ENCODE measurements around the gene FAM204A. TPM values are rescaled to one million over a fixed set of nuclear protein-coding genes. Genes with fewer than 3 reads are reported as not detected.

Gene FAM204A
- total RNA-seq, 1 donor from 2014 or later: 55.3 TPM

DNA sequence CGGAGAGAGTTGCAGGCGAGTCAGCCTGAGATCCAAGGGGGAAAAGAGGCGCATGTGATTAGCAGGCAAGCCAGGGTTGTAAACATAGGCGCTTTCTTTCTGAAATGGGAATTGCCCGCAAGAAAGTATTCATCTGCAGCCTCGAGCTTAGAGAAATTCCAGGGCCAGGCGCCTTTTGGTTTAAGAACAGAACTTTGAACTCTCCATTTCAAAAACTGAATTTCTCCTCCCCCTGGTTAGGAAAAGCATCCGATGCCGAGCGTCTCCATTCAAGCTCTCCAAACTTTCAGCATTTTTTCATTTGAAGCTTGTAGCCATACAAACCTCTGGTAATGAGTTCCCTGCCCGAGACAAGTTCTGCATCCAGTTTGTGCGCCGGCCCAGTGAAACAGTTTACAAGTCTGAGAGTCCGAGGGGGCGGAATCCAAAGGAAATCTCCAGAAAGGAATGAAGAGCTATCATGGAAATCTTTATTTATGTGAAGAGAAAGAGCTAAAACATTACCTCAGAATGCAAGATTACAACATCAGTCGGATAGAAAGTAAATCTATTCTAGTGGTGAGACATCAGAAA lies 69.9 kb downstream of the FAM204A start:
- peaks cover under 1% of the 10 kb centered on the region for H3K9me3 Mint-ChIP-seq (ENCODE audit: low read depth)
- H3K4me3 Mint-ChIP-seq (ENCODE audit: low read depth): peak overlapping the region; percentile 44
- TF ChIP-seq, protein P1, sequence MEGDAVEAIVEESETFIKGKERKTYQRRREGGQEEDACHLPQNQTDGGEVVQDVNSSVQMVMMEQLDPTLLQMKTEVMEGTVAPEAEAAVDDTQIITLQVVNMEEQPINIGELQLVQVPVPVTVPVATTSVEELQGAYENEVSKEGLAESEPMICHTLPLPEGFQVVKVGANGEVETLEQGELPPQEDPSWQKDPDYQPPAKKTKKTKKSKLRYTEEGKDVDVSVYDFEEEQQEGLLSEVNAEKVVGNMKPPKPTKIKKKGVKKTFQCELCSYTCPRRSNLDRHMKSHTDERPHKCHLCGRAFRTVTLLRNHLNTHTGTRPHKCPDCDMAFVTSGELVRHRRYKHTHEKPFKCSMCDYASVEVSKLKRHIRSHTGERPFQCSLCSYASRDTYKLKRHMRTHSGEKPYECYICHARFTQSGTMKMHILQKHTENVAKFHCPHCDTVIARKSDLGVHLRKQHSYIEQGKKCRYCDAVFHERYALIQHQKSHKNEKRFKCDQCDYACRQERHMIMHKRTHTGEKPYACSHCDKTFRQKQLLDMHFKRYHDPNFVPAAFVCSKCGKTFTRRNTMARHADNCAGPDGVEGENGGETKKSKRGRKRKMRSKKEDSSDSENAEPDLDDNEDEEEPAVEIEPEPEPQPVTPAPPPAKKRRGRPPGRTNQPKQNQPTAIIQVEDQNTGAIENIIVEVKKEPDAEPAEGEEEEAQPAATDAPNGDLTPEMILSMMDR (IDR thresholded peaks at IDR 0.05; ENCODE audit: unreplicated experiment): no peak
- peaks cover 45% of the 10 kb centered on the region for H3K27me3 Mint-ChIP-seq
- peaks cover 4% of the 10 kb centered on the region for H3K4me1 Mint-ChIP-seq (ENCODE audit: low read depth)
- no peaks in the 10 kb centered on the region for H3K36me3 Mint-ChIP-seq (ENCODE audit: insufficient read depth)
- no peak overlapping the region for H3K27ac Mint-ChIP-seq
- DNase-seq (ENCODE audit: low spot score, unreplicated experiment): no peak

DNA sequence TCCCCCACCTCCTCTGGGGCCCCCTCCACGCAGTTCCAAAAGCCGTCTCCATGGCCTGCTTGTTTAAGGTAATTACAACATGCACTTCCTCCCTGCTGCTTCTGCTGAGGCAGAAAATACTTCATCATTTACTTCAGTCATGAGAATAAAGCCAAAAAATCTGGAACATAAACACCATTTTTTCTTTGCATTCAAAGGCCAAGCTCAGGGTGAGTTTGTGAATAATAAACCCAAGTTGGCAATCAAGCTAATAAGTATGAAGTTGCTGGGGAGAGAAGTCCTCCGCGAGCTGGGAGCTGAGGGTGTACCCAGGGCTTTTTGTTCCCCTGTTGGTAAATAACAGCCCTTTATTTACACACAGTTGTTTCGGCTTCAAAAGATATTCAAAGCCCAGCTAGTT lies 70.5 kb downstream of the FAM204A start:
- TF ChIP-seq, protein P1 (IDR thresholded peaks at IDR 0.05; ENCODE audit: unreplicated experiment): no peak
- Mint-ChIP-seq H3K27ac (no peak overlapping the region), H3K4me3 (ENCODE audit: low read depth) (peak overlapping the region; percentile 44), H3K27me3 (peaks cover 51% of the 10 kb centered on the region), H3K9me3 (ENCODE audit: low read depth) (no peaks in the 10 kb centered on the region), H3K36me3 (ENCODE audit: insufficient read depth) (no peaks in the 10 kb centered on the region), H3K4me1 (ENCODE audit: low read depth) (peaks cover 4% of the 10 kb centered on the region)
- no peak for DNase-seq (ENCODE audit: low spot score, unreplicated experiment)

DNA sequence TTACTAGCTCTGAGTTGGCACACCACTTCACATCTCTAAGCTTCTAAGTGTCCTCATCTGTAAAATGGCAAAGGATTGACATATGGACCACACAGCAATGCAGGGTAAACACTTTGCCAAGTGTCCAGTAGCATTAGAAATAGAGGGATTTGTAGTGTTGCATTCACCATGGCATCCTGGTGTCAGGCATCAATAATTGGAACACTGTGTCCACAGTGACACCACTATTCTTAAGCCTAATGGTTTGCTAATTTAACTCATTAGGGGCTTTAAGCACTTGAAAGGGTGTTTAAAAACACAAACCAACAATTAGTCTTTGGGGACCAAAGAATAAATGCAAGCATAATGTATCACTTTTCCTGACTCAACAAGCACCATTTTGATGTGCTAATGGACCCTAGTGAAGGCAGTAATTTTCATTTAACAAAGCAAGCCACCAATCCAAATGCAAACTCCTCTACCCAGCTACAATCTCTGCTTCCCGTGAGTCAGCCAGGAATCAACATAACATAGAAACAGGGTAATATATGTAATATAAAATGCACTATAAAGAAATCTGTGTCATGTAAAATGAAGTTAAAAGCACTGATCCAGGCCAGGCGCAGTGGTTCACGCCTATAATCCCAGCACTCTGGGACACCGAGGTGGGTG lies 75.9 kb downstream of the FAM204A start:
- TF ChIP-seq, protein P1 (IDR thresholded peaks at IDR 0.05; ENCODE audit: unreplicated experiment): no peak
- Mint-ChIP-seq H3K4me1 (ENCODE audit: low read depth) (no peaks in the 10 kb centered on the region), H3K9me3 (ENCODE audit: low read depth) (no peaks in the 10 kb centered on the region), H3K27ac (no peak overlapping the region), H3K4me3 (ENCODE audit: low read depth) (no peak overlapping the region), H3K27me3 (peaks cover 90% of the 10 kb centered on the region), H3K36me3 (ENCODE audit: insufficient read depth) (no peaks in the 10 kb centered on the region)
- no peak for DNase-seq (ENCODE audit: low spot score, unreplicated experiment)

DNA sequence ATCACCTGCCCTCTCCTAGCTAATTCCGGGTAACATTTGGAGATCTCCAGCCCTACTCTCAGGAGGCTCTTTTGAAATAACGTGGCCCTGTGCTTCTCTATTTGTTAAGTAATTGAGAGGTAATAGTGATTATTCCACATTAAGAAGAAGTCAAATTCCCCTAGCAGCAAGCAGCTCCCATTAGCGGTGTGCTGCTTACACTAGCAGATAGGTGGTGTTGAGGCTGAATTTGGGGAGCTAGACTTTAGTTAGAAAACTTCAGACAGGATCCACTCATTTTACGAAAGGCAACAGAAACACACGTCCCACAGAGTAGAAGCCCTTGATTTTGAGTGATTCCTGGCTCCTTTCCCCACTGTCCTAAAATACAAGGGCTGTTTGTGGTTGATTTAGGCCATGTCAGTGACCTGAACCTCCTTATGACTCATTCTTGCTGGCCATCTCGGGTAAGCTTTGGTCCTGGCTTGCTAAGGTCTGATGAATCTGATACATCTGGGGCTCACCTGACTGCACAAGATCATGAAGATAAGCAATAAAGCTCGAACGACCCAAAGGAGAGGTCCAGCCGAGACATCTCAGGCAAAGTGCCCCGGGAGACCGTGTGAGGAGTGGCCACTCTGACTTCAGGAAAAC lies 77.2 kb downstream of the FAM204A start:
- H3K4me3 Mint-ChIP-seq (ENCODE audit: low read depth): no peak overlapping the region
- H3K4me1 Mint-ChIP-seq (ENCODE audit: low read depth): no peaks in the 10 kb centered on the region
- H3K36me3 Mint-ChIP-seq (ENCODE audit: insufficient read depth): no peaks in the 10 kb centered on the region
- no peak overlapping the region for H3K27ac Mint-ChIP-seq
- no peak for DNase-seq (ENCODE audit: low spot score, unreplicated experiment)
- TF ChIP-seq, protein P1 (IDR thresholded peaks at IDR 0.05; ENCODE audit: unreplicated experiment): no peak
- H3K9me3 Mint-ChIP-seq (ENCODE audit: low read depth): no peaks in the 10 kb centered on the region
- peaks cover 95% of the 10 kb centered on the region for H3K27me3 Mint-ChIP-seq

DNA sequence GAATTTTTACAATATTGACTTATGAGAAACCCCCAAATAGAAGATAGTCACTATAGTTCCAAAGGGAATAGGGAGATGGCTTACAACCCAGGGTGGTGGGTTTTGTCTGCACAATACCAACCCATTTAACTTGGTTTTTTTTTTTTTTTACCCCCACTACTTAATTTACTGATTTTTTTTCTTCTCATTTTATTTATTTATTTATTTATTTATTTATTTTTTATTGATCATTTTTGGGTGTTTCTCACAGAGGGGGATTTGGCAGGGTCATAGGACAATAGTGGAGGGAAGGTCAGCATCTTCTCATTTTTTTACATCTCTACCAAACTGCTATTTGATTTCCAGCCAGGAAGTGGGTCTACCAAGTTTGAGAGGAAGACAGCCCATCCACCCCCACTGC lies 77.9 kb downstream of the FAM204A start:
- no peak for DNase-seq (ENCODE audit: low spot score, unreplicated experiment)
- Mint-ChIP-seq H3K27ac (no peak overlapping the region), H3K9me3 (ENCODE audit: low read depth) (no peaks in the 10 kb centered on the region), H3K27me3 (peaks cover 95% of the 10 kb centered on the region), H3K36me3 (ENCODE audit: insufficient read depth) (no peaks in the 10 kb centered on the region), H3K4me1 (ENCODE audit: low read depth) (no peaks in the 10 kb centered on the region), H3K4me3 (ENCODE audit: low read depth) (no peak overlapping the region)
- TF ChIP-seq, protein P1 (IDR thresholded peaks at IDR 0.05; ENCODE audit: unreplicated experiment): no peak

Measured in progenitor cell of endocrine pancreas (in vitro differentiated cells).